OCI-LY1 (cell line): ENCODE measurements around the gene S100A12.

ENCODE experiments used
- H2AFZ ChIP-seq: fragments of 200-600 bp; sonication (generic), shearing (Covaris generic); 2 replicates; pipeline ENCODE4 v1.6.0; 2014; ENCODE audit warnings: antibody characterized with exemption, mild to moderate bottlenecking, low read length
- H3F3A ChIP-seq: fragments of 200-600 bp; sonication (generic), shearing (Covaris generic); 2 replicates; pipeline ENCODE4 v1.6.0; 2014; ENCODE audit warnings: mild to moderate bottlenecking, antibody characterized with exemption, low read length, moderate library complexity; ENCODE audit not compliant: insufficient read depth
- H3K27ac ChIP-seq: fragments of 200-600 bp; sonication (generic); 2 replicates; pipeline ENCODE4 v1.5.1; 2014; ENCODE audit warnings: low read length, mixed run types, mild to moderate bottlenecking, low read depth; ENCODE audit not compliant: poor library complexity, severe bottlenecking
- H3K27me3 ChIP-seq: fragments of 200-600 bp; sonication (generic); 2 replicates; pipeline ENCODE4 v1.6.0; 2014; ENCODE audit warnings: antibody characterized with exemption, mild to moderate bottlenecking, low read length, moderate library complexity; ENCODE audit not compliant: insufficient read depth
- H3K36me3 ChIP-seq: fragments of 200-600 bp; sonication (generic); 2 replicates; pipeline ENCODE4 v1.6.1; 2014; ENCODE audit warnings: mild to moderate bottlenecking, antibody characterized with exemption, low read length, moderate library complexity, mixed read lengths; ENCODE audit not compliant: insufficient read depth
- H3K4me1 ChIP-seq: fragments of 200-600 bp; sonication (generic); 2 replicates; pipeline ENCODE4 v1.5.1; 2014; ENCODE audit warnings: mild to moderate bottlenecking, low read length, moderate library complexity; ENCODE audit not compliant: insufficient read depth, severe bottlenecking
- H3K4me2 ChIP-seq: fragments of 200-600 bp; sonication (generic), shearing (Covaris generic); 2 replicates; pipeline ENCODE4 v1.6.1; 2014; ENCODE audit warnings: low read length
- H3K4me3 ChIP-seq: fragments of 200-600 bp; sonication (generic); 2 replicates; pipeline ENCODE4 v1.5.1; 2014; ENCODE audit warnings: low read length, low read depth, mild to moderate bottlenecking, mixed read lengths; ENCODE audit not compliant: poor library complexity, severe bottlenecking
- H3K79me2 ChIP-seq: fragments of 200-600 bp; shearing (Covaris generic); 2 replicates; pipeline ENCODE4 v1.6.1; 2016; ENCODE audit warnings: mixed run types, low read length, mixed read lengths; ENCODE audit not compliant: insufficient read depth
- H3K9ac ChIP-seq: fragments of 200-600 bp; sonication (generic), shearing (Covaris generic); 2 replicates; pipeline ENCODE4 v1.6.1; 2014; ENCODE audit warnings: mild to moderate bottlenecking, low read length, mixed read lengths
- H3K9me2 ChIP-seq: fragments of 200-600 bp; sonication (generic), shearing (Covaris generic); 2 replicates; pipeline ENCODE4 v1.6.1; 2014; ENCODE audit warnings: low read depth, mild to moderate bottlenecking, low read length, mixed read lengths
- H3K9me3 ChIP-seq: fragments of 200-600 bp; shearing (Covaris generic); 2 replicates; pipeline ENCODE4 v1.6.1; 2014; ENCODE audit warnings: low read length, mixed read lengths
- H4K20me1 ChIP-seq: fragments of 200-600 bp; sonication (generic), shearing (Covaris generic); 2 replicates; pipeline ENCODE4 v1.6.0; 2016; ENCODE audit warnings: mild to moderate bottlenecking, low read length; ENCODE audit not compliant: insufficient read depth
- CTCF ChIP-seq: fragments of 200-600 bp; sonication (generic), shearing (Covaris generic); IDR thresholded peaks from 2 replicates; pipeline ENCODE4 v1.5.1; 2017; ENCODE audit warnings: mild to moderate bottlenecking, antibody characterized with exemption, low read length, moderate library complexity, mixed read lengths
- EZH2 ChIP-seq: fragments of 200-600 bp; sonication (generic), shearing (Covaris generic); IDR thresholded peaks from 2 replicates; pipeline ENCODE4 v1.8.0; 2017; ENCODE audit warnings: borderline replicate concordance, mixed run types, mild to moderate bottlenecking, antibody characterized with exemption, low read length, moderate library complexity, mixed read lengths

Gene S100A12

GRCh38 chr1:153324912-153325311, 50.5 kb downstream of the S100A12 start:
- H3K4me2 ChIP-seq = no peak overlapping the region
- no peak overlapping the region for H3K9ac ChIP-seq
- no peaks in the 10 kb centered on the region for H3F3A ChIP-seq
- no peaks in the 10 kb centered on the region for H3K79me2 ChIP-seq
- H2AFZ ChIP-seq = no peak overlapping the region
- no peaks in the 10 kb centered on the region for H4K20me1 ChIP-seq
- H3K9me3 ChIP-seq = no peaks in the 10 kb centered on the region
- no peaks in the 10 kb centered on the region for H3K4me1 ChIP-seq
- no peaks in the 10 kb centered on the region for H3K9me2 ChIP-seq
- H3K36me3 ChIP-seq = no peaks in the 10 kb centered on the region
- no peak overlapping the region for H3K4me3 ChIP-seq
- no peaks in the 10 kb centered on the region for H3K27me3 ChIP-seq
- H3K27ac ChIP-seq = no peak overlapping the region
- no peak for TF ChIP-seq CTCF
- TF ChIP-seq EZH2 = no peak
